Astrocyte of the hippocampus (primary cell): ENCODE data around the gene MBD1.
A peak's percentile ranks its signal among the peaks of the same experiment; 100 is the strongest.
"Not testable (repeated sequence)": the region's sequence is repeated elsewhere in the genome, so short reads cannot be mapped to it uniquely, and the experiment has no call there.

Experiments
- DNase-seq: peaks from one replicate; pipeline ENCODE4 v3.0.0; 2011; ENCODE audit warnings: low read depth, low spot score

MBD1 gene

GRCh38 chr18:50281295-50281971 is at the start of gene MBD1:
Gene MBD1, minus strand, starts transcription at chr18:50281523. Its CDS starts 1,531 bp downstream, at chr18:50279992.
- DNase-seq = peak; percentile 99

GRCh38 chr18:50330176-50330575 is 48.9 kb upstream of the MBD1 start:
- DNase-seq = no peak

GRCh38 chr18:50327983-50328382 is 46.7 kb upstream of the MBD1 start:
- DNase-seq = no peak

- DNase-seq = peak; percentile 2
Observed at GRCh38 chr18:50320719-50321118, 39.4 kb upstream of the MBD1 start.

GRCh38 chr18:50315100-50315871 is 34.0 kb upstream of the MBD1 start:
- no peak for DNase-seq

GRCh38 chr18:50313873-50314460 is 32.6 kb upstream of the MBD1 start:
- no peak for DNase-seq

- DNase-seq = no peak
Observed at GRCh38 chr18:50313031-50313607, 31.8 kb upstream of the MBD1 start.

GRCh38 chr18:50312296-50313030 is 31.1 kb upstream of the MBD1 start:
- no peak for DNase-seq

GRCh38 chr18:50311650-50312049 is 30.3 kb upstream of the MBD1 start:
- DNase-seq = no peak

- DNase-seq = no peak
Observed at GRCh38 chr18:50310080-50310479, 28.8 kb upstream of the MBD1 start.

- DNase-seq = not testable (repeated sequence)
Observed at GRCh38 chr18:50308851-50309250, 27.5 kb upstream of the MBD1 start.

- peak; percentile 95 for DNase-seq
Observed at GRCh38 chr18:50307738-50308470, 26.6 kb upstream of the MBD1 start.

- DNase-seq = no peak
Observed at GRCh38 chr18:50307400-50307737, 26.0 kb upstream of the MBD1 start.

GRCh38 chr18:50306944-50307343 is 25.6 kb upstream of the MBD1 start:
- peak; percentile 93 for DNase-seq

- no peak for DNase-seq
Observed at GRCh38 chr18:50301074-50301473, 19.8 kb upstream of the MBD1 start.

- DNase-seq = no peak
Observed at GRCh38 chr18:50299626-50300388, 18.5 kb upstream of the MBD1 start.

- DNase-seq = no peak
Observed at GRCh38 chr18:50298443-50299284, 17.3 kb upstream of the MBD1 start.

GRCh38 chr18:50297621-50298442 is 16.5 kb upstream of the MBD1 start:
- peak; percentile 87 for DNase-seq

GRCh38 chr18:50293039-50293438 is 11.7 kb upstream of the MBD1 start:
- DNase-seq = no peak
